Muscle of arm (tissue), 12 donors: Measurements from ENCODE around the gene CALN1. TPM values are rescaled to one million over a fixed set of nuclear protein-coding genes. Genes with fewer than 3 reads are reported as not detected.

Source experiments
- DNase-seq: peaks from one replicate; pipeline ENCODE4 v3.0.0-alpha.2; 2013
- polyA plus RNA-seq, 12 donors: library from polyadenylated mRNA; unstranded; fragments of 120-200 nt; gene quantifications; one replicate each; pipeline ENCODE4 v1.2.1, GENCODE V29; 2013; ENCODE audit not compliant: insufficient read length in 12 of 12

Gene CALN1
- polyA plus RNA-seq, 12 donors = 0.95 to 2.6 (median 1.6) TPM; not detected in 2

DNA sequence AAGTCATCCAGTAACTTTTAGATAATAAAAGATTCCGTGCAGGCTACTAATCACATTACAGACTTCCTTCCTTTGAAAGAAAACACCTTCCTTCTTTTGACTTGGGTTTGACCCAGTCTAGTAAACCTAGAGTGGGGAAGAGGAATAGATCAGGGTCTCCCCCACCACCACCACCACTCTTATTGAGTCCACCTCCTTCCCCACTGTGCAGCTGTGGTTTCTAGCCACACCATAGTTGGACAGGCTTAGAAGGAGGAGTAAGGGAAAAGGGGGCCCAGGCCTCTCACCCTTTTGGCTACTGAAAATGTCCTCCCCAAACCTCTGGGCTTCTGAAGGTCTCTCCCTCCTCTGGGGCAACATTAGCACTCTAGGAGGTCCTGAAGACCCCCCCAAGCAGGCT, 372.7 kb downstream of the CALN1 start:
- DNase-seq = no peak

DNA sequence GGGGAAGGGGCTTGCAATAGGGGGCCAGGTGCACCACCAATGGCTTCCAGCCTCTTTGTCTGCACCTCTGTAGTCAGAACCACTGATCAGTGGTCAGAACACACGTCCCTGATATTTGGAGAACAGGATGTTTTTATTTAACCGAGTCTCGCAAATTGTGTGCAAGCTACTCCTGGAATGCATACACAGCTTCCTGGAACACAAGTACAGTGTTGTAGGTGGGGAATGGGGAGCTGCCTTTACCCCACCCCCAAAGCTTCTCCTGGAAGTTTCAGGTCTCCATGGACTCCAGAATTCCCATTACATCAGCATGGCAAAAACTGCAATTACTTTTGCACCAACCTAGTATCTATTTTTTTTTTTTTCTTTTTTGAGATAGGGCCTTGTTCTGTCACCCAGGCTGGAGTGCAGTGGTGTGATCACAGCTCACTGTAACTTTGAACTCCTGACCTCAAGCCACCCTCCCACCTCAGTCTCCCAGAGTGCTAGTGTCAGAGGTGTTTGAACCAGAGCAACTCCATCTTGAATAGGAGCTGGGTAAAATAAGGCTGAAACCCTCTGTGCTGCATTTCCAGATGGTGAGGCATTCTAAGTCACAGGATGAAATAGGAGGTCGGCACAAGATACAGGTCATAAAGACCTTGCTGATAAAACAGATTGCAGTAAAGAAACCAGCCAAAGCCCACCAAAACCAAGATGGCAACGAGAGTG, 374.0 kb downstream of the CALN1 start:
- no peak for DNase-seq

DNA sequence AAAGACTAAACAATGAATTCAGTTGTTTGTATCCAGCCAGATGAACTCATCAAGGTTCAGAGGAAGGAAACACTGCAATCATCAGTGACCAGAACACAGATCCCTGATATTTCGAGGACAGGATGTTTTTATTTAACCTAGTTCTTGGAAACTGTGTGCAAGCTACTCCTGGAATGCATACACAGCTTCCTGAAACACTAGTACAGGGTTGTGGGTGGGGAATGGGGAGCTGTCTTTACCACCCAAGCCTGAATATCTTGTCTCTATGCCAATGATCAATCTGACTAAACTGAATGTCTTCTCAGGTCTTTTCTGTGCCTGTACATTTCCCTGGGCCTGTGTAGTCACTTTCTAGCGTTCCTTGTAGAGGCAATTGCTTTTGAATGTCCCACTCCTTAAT, 374.6 kb downstream of the CALN1 start:
- no peak for DNase-seq

DNA sequence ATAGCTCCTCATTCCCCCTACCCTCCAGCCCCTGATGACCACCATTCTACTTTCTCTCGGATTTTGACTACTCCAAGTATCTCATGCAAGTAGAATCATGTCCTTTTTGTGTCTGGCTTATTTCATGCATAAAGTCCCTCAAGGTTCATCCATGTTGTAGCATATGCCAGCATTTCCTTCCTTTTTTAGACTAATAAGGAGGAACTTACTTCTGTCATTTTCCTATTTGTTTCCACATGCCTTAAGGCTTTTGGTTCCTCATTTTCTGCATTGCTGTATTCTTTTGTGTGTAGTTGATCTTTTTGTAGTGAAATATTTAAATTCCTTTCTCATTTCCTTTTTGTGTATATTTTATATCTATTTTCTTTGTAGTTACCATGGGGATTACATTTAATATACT, 376.9 kb downstream of the CALN1 start:
- no peak for DNase-seq

DNA sequence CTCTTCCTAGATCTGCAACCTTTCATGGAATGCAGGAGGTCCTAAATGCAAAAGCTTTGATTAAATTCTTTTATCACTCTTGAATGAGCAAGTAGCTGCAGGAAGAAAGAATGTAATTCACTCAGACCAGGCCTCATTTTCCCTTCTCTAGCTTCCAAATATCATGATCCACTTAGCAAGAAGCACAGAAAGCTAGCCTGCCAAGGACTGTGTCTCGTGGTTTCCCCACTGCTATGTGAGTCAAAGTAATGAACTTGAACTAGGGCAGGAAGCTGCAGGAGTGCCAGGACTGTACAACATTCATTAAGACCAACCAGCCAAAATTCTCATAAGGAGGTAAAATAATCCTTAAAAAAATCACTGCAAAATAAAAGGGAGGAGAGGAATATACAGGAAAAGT, 379.2 kb downstream of the CALN1 start:
- DNase-seq = peak; percentile 13

DNA sequence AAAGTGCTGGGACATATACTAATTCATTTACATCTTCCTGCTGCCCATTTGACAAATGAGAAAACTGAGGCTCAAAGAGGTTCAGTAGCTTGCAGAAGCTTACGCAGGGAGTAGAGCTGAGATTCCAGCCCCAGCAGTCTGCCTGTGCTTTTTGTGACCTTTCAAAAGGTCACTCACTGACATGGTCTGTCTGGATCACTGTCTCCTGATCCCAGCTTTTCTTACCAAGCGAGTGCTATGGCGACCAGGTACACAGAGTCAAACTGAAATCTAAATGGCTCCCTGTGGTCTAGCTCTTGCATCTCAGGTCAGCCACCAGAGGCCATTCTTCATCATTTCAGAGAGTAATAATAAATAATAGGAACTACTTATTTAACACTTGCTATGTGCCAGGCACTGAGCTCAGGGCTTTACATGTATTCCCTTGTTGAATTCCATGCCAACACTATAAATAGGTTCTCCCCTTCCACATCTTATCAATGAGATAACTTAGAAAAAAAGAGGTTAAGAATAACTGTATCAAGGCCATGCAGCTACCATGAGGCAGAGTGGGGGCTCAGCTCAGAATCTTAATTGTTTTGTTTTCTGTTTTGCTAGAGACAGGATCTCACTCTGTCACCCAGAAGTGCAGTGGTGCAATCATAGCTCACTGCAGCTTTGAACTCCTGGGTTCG, 381.0 kb downstream of the CALN1 start:
- no peak for DNase-seq

DNA sequence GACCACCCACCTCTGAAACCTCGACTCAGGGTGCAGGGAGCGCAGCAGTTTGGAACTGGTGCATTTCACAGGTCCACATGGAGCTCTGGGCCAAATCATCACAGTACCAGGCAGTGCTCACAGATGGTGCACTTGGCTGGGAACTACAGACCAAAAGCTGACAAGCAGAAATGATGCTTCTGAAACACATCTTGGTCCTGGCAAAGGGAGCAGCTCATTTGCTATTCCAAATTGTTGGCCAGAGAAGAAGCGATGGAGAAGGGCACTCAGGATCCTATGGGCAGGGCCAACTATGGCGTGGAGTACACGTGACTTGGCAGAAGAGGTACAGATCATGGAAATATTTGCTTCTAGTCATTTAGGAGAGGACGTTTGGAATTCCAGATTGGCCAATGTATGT, 383.9 kb downstream of the CALN1 start:
- no peak for DNase-seq

DNA sequence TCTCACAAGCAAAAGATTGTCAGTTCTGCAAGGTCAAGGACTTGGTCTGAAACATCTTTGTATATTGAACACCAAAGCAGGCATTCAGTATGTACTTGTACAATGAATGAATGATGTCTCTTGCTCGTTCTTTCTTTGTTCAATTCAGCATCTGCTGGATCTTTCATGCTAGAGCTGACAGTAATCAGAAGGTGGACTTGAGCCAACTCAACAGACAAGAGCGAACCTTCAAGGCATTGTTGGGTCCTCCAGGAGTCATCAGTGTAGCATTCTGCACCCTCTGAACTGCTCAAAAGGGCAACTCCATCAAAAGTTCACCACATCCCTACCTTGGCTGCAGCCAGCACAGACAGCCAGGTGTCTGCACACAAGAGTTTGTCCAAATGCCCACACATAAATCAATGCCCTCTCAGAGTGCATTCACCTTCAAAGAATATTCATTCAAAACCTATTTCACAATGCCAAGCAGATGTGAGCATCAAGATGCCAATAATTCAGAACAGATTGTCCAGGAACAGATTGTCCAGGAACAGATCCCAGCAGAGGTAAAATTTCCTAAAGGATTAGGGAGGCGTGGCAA, 386.7 kb downstream of the CALN1 start:
- DNase-seq = no peak

DNA sequence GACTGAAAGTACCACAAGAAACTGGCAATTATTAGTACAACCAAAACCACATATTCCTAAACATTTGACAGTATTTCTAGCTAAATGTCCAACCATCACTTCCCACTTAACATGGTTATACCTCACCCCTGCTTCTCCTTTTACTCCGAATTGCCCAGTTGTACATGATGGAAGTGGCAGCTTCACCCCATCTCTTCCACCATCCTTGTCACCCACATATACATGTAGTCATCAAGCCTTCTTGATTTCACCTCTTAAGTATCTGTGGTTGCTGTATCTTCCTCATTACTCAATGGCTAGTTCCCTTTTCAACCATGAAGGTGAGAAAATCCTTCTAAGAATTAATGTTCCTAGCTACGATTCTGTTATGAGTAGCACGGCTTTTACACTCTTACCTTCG, 388.2 kb downstream of the CALN1 start:
- DNase-seq = no peak

DNA sequence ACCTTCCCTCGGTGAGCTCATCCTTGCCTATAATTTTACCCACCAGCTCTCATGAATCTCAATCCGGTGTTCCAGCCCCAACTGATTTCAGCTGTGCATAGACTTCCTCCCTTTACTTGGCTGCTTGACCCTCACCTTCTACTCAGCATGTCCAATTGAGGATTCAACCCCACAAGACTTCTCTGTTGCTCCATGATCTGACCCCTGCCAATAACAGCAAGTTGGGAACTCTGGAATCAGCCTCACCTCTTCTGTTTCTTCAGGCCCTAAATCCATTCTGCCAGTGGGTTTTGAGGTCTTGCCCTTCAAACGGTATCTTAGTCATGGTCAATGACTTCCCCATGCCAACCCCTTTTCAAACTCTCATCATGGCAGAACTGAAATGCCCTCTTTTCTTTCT, 390.4 kb downstream of the CALN1 start:
- DNase-seq = no peak

DNA sequence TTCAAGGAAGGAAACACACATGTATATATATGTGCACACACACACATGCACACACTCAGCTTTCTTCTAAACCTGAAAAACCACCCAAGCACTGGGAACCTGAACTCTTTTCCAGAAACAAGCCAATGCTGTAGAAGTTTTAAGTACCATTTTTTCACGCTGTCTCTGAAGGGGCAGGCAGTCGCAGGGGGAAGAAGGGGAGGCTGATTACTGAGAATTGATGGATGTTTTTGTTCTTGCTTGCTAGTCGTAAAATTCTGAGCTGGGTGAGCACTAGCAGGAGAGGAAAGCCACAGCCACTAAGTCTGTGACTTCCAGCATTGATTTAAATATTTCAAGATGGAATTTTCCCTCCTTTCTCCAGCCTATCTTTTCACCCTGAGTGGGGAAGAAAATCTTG, 391.8 kb downstream of the CALN1 start:
- DNase-seq = no peak

DNA sequence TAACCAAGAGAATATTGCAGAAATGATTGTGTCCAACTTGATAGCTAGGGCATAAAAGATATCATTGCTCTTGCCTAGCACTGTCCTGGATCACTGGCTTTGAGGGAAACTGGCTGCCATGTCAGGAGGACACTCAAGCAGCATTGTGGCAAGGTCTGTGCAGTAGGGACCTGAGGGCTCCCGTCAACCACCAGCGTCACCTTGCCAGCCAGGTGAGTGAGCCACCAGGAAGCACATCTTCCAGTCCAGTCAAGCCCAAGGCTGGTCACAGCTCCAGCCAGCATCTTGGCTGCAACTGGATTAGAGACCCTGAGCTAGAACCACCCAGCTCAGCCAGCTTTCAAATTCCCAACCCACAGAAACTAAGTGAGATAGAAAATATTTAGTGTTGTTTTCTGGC, 392.7 kb downstream of the CALN1 start:
- no peak for DNase-seq

DNA sequence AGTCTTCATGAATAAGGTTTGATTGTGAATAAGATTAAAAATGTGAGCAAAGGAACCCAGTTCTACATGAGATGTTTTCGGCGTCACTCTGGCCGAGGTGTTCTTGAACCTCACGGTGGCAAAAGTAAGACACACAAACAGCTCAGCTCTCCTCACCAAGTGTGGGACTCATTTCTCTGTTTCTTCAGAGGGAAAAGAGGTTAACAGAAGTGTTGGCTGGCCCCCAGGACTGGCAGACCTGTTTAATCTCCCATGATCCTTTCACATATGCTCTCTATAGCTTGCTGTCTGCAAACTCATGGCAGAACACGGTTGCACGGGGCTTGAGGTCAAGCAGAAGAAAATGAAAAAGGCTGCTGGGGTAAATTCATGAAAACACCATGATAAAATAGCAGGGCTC, 394.4 kb downstream of the CALN1 start:
- DNase-seq = no peak

DNA sequence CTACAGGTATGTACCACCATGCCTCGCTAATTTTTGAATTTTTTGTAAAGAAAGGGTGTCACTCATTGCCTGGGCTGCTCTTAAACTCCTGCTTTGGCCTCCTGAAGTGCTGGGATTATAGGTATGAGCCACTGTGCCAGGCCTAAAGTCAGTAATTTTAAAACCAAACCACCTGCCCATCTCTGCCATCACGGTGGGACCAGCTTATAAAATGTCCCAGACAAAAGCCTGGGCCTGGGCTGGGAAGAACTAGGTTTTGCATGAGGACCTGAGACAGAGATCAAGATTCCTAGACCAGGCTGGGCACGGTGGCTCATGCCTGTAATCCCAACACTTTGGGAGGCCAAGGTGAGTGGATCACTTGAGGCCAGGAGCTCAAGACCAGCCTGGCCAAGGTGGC, 395.6 kb downstream of the CALN1 start:
- no peak for DNase-seq

DNA sequence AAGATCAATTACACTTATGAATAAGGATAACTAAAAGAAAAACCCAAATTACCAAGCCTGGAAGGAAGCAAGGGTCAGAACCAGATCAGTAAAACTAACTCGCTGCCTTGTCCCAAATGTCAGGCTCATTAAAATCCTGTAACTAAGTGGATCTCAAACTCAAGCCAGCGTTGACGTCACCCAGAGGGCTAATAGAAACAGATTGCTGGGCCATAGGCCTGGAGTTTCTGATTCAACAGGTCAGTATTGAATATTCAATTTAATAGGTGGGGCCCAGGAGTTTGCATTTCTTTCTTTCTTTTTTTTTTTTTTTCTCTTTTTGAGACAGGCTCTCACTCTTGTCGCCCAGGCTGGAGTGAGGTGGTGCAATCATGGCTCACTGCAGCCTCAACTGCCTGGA, 397.0 kb downstream of the CALN1 start:
- no peak for DNase-seq

DNA sequence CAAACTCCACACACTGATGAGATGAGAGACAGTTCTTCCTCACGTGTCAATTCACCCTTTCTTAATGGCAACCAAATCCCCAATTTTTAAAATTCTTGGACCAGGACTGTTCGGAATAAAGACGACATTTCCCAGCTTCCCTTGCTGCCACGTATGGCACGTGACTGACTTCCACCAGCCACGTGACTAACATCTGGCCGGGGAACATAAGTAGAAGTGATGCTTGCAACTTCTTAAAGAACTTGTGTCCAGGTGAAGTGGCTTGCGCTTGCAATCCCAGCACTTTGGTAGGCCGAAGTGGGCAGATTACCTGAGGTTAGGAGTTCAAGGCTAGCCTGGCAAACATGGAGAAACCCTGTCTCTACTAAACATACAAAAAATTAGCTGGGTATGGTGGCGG, 405.1 kb downstream of the CALN1 start:
- no peak for DNase-seq

DNA sequence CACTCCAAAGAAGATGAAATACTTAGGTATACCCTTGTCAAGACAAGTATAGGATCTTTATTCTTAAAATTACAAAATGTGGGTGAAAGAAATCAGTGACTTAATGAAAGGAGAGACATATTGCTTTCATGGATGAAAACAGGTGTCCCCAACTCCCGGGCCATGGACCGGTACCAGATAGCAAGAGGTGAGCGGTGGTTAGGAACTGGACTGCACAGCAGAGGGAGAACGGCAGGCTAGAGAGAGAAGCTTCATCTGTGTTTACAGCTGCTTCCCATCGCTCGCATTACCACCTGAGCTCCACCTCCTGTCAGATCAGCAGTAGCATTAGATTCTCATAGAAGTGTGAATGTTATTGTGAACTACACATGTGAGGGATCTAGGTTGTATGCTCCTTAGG, 408.9 kb downstream of the CALN1 start:
- DNase-seq = no peak

DNA sequence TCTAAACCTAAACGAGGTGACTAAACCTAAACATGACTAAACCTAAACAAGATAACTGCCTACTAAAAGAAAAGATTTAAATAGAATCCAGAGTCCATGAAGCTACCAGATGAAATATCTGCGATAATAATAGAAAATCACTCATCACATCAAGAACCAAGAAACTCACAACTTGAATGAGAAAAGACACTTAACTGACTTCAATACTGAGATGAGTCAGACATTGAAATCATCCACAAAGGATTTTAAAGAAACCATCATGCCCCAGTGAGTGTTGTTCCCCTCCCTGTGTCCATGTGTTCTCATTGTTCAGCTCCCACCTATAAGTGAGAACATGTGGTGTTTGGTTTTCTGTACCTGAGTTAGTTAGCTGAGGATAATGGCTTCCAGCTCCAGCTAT, 416.0 kb downstream of the CALN1 start:
- no peak for DNase-seq

DNA sequence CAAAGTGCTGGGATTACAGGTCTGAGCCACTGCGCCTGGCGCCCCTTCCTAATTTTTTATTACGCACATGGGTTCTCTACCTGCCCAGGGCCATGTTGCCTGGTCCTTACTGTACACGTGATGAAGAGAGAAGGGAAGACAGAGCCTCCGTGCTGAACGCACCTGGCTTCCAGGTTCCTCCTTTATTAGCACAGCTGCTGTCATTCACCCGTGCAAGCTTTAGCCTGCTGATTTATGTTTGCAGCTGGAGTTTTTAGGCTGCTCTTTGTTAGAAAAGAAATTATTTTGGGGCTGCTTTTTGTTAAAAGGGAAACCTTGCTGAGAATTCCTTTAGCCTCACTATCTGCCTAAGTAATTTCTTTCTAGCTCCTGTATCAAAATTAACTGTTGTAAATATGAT, 417.0 kb downstream of the CALN1 start:
- DNase-seq = no peak

DNA sequence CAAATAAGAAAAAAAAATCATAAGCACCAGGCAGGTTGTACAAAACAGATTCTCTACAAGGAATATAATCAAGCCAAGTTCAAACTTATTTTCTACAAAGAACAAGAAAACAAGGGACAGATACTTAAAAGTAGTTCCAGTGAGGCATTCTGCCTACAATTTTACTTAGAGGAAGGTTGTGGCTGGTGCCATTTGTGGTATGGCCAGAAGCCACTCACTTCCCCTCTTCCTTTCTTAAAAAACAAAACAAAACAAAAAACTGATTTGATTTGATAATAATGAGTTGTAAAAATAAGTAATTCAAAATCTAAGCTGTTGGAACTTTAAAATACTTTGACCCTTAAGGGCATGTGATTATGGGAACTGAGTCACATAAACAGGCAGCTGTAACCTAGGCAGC, 420.6 kb downstream of the CALN1 start:
- no peak for DNase-seq

DNA sequence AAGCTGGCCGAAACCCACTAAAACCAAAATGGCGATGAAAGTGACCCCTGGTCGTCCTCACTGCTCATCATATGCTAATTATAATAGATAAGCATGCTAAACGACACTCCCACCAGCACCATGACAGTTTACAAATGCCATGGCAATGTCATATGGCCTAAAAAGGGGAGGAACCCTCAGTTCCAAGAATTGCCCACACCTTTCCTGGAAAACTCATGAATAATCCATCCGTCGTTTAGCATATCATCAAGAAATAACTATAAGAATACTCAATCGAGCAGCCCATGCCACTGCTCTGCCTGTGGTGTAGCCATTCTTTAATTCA, 422.0 kb downstream of the CALN1 start:
- DNase-seq = no peak

DNA sequence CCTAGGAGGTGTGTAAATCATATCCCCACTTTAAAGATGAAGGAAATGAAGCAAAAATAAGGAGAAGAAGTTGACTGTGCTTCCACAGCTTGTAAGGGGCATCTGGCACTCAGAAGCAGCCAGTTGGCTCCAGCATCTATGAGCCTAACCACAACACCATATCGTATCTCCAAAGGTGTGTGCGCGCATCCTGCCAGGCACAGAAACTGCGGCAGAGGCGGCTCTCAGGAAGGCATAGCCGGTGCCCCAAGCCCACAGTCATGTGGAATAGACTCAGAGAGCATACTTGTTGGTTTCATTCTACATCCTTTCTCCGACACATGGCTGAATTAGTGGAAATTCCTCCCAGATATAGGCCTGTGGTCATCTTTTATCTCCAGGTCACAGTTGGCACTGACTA, 423.9 kb downstream of the CALN1 start:
- no peak for DNase-seq

DNA sequence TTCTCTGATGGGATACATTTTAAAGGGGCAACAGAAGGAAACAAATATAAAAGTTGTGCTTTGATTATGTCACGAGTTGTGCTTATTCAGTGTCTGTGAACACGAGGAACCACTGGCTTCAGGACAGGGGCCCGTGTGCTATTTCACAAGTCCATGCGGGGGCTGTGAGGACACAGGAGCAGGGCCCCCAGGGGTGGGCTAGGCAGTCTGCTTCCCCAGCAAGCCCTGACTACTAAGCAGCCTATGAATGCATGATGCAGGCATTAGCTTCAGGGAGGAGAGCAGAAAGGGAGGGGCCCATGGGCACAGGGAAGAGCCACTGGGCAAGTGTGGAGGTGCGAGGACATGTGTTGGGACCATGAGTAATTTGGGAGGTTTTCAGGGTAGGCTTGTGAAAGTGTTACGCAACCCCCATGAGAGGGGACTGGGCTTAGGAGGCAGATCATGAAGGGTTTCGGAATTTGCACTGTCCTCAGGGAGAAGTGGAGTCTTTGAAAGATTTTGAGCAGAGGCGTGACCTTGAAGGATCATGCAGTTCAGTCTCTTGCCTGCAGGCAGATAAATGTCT, 424.9 kb downstream of the CALN1 start:
- no peak for DNase-seq
